SU-DHL-6 (cell line): ENCODE measurements around the gene LRIT2.

Source experiments
- H2AFZ ChIP-seq: fragments of 200-600 bp; sonication (generic); 2 replicates; pipeline ENCODE4 v1.6.1; 2014; ENCODE audit warnings: low read depth, mild to moderate bottlenecking, moderate library complexity, mixed read lengths, antibody characterized with exemption, low read length; ENCODE audit not compliant: severe bottlenecking
- H3F3A ChIP-seq: fragments of 200-600 bp; shearing (Covaris generic); 2 replicates; pipeline ENCODE4 v1.6.0; 2016; ENCODE audit warnings: antibody characterized with exemption, mild to moderate bottlenecking; ENCODE audit not compliant: insufficient read depth
- H3K27ac ChIP-seq: fragments of 200-600 bp; sonication (generic); 2 replicates; pipeline ENCODE4 v1.5.1; 2016; ENCODE audit warnings: low read depth, mild to moderate bottlenecking, low read length, moderate library complexity, mixed read lengths
- H3K27me3 ChIP-seq: fragments of 200-600 bp; sonication (generic), shearing (Covaris generic); 2 replicates; pipeline ENCODE4 v1.6.0; 2014; ENCODE audit warnings: mild to moderate bottlenecking, low read length
- H3K36me3 ChIP-seq: fragments of 200-600 bp; sonication (generic); 2 replicates; pipeline ENCODE4 v1.6.1; 2014; ENCODE audit warnings: mild to moderate bottlenecking, low read length, mixed read lengths
- H3K4me2 ChIP-seq: fragments of 300-600, 200-600 bp; shearing (Covaris generic), sonication (generic); 2 replicates; pipeline ENCODE4 v1.6.0; 2014; ENCODE audit warnings: low read length, low read depth, mild to moderate bottlenecking; ENCODE audit not compliant: poor library complexity, severe bottlenecking
- H3K4me3 ChIP-seq: fragments of 200-600 bp; sonication (generic); 2 replicates; pipeline ENCODE4 v1.5.1; 2014; ENCODE audit warnings: antibody characterized with exemption, low read length, mild to moderate bottlenecking, mixed read lengths; ENCODE audit not compliant: insufficient read depth, poor library complexity, severe bottlenecking
- H3K79me2 ChIP-seq: fragments of 200-600 bp; sonication (generic); 2 replicates; pipeline ENCODE4 v1.6.1; 2014; ENCODE audit warnings: mild to moderate bottlenecking, low read length, moderate library complexity; ENCODE audit not compliant: insufficient read depth
- H3K9ac ChIP-seq: fragments of 200-600 bp; sonication (generic); 2 replicates; pipeline ENCODE4 v1.7.0; 2014; ENCODE audit warnings: mild to moderate bottlenecking, low read length
- H3K9me2 ChIP-seq: fragments of 200-600 bp; sonication (generic); replicated peaks from 2 replicates; pipeline ENCODE4 v1.6.1; 2014; ENCODE audit warnings: low read length; ENCODE audit not compliant: insufficient read depth
- H3K9me3 ChIP-seq: fragments of 200-600 bp; sonication (generic); 2 replicates; pipeline ENCODE4 v1.6.1; 2014; ENCODE audit warnings: low read length, mixed read lengths; ENCODE audit not compliant: insufficient read depth
- H4K20me1 ChIP-seq: fragments of 200-600 bp; sonication (generic); 2 replicates; pipeline ENCODE4 v1.6.1; 2014; ENCODE audit warnings: low read depth, mild to moderate bottlenecking, antibody characterized with exemption, low read length, moderate library complexity, mixed read lengths
- CTCF ChIP-seq: fragments of 200-600 bp; sonication (generic); IDR thresholded peaks from one replicate; pipeline ENCODE4 v1.5.1; 2017; ENCODE audit warnings: antibody characterized with exemption, mild to moderate bottlenecking, low read length, moderate library complexity; ENCODE audit not compliant: insufficient read depth, poor library complexity, severe bottlenecking
- EZH2phosphoT487 ChIP-seq: fragments of 200-600 bp; sonication (generic), shearing (Covaris generic); conservative IDR thresholded peaks from 2 replicates; pipeline ENCODE4 v1.6.1; 2018; ENCODE audit warnings: mild to moderate bottlenecking, antibody characterized with exemption, low read length, moderate library complexity, mixed read lengths

Gene LRIT2

DNA sequence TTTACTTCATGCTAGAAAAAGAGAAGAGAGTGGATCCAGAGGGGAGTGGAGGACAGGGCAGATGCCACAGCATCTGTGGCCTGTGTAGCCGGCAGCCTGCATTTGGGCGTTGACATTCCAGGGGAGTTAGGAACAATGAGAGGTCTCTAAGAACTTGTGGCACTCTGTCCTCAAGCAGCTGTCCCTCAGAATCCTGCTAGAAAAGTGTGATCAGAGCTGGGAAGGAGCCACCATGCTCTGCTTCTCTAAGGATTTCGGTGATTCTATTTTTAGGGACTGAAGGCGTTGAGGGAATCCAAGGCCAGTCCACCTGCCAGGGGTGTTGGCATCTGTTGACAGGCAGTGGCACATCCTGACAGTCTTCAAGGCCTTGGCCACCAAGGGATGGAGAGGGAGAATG, 7.6 kb downstream of the LRIT2 start:
- no peaks in the 10 kb centered on the region for H3F3A ChIP-seq
- no peaks in the 10 kb centered on the region for H4K20me1 ChIP-seq
- H3K9me2 ChIP-seq = no peaks in the 10 kb centered on the region
- no peak overlapping the region for H3K27ac ChIP-seq
- no peaks in the 10 kb centered on the region for H3K79me2 ChIP-seq
- no peaks in the 10 kb centered on the region for H3K27me3 ChIP-seq
- H3K9me3 ChIP-seq = peaks cover 6% of the 10 kb centered on the region; the same call in 1 of the 2 replicates
- H3K4me3 ChIP-seq = no peak overlapping the region
- H3K4me2 ChIP-seq = no peak overlapping the region
- H3K9ac ChIP-seq = no peak overlapping the region
- TF ChIP-seq CTCF = no peak
- no peak for TF ChIP-seq EZH2phosphoT487
- no peak overlapping the region for H2AFZ ChIP-seq
- H3K36me3 ChIP-seq = no peaks in the 10 kb centered on the region

GRCh38 chr10:84216834-84217233, 8.5 kb downstream of the LRIT2 start:
- no peaks in the 10 kb centered on the region for H4K20me1 ChIP-seq
- H3K36me3 ChIP-seq = no peaks in the 10 kb centered on the region
- no peak for TF ChIP-seq CTCF
- no peak for TF ChIP-seq EZH2phosphoT487
- H2AFZ ChIP-seq = no peak overlapping the region
- peaks cover 6% of the 10 kb centered on the region; the same call in 1 of the 2 replicates for H3K9me3 ChIP-seq
- no peak overlapping the region for H3K4me3 ChIP-seq
- H3K79me2 ChIP-seq = no peaks in the 10 kb centered on the region
- no peak overlapping the region for H3K27ac ChIP-seq
- no peak overlapping the region for H3K4me2 ChIP-seq
- H3K9ac ChIP-seq = no peak overlapping the region
- no peaks in the 10 kb centered on the region for H3K27me3 ChIP-seq
- no peaks in the 10 kb centered on the region for H3K9me2 ChIP-seq
- no peaks in the 10 kb centered on the region for H3F3A ChIP-seq

DNA sequence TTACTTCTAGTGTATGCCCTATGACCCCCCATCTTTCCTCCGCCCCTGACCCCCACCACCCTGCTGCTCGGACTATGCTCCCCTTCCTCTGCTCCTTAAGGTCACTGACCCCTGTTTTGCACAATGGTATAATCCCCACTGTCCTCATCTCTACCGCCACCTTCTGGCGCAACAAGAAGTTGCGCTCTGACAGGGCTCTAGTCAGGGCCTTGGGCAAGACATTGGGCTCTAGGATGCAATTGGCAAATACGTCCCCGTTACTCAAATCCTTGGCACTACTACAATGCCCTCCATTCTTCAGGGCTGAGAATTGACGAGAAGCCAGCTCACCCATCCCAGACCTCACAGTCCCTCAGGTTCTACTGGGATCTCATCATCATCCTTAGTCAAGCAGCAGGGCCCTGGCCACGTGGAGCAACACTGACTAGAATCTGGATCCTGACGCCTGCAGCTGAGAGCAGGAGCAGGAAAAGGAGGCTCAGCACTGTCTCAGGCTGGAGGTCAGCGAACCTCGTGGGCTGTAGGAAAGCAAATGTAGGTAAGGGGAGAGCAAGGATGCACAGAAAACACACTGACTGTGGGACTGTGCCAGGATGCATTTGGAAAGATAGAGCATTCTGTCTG, 10.6 kb downstream of the LRIT2 start:
- no peak for TF ChIP-seq EZH2phosphoT487
- TF ChIP-seq CTCF = peak; percentile 64
- Histone ChIP-seq H3K79me2 (no peaks in the 10 kb centered on the region), H3K9ac (no peak overlapping the region), H3K36me3 (no peaks in the 10 kb centered on the region), H3K27ac (no peak overlapping the region), H3K27me3 (no peaks in the 10 kb centered on the region), H3K4me3 (no peak overlapping the region), H3K9me3 (peaks cover 6% of the 10 kb centered on the region; the same call in 1 of the 2 replicates), H3F3A (no peaks in the 10 kb centered on the region), H4K20me1 (no peaks in the 10 kb centered on the region), H3K4me2 (no peak overlapping the region), H2AFZ (peak overlapping the region; percentile 50), H3K9me2 (no peaks in the 10 kb centered on the region)
